ENCODE results near the gene PLA2G4E. TPM values are rescaled to one million over a fixed set of nuclear protein-coding genes. Genes with fewer than 3 reads are reported as not detected.

Gene PLA2G4E
- total RNA-seq, 1 experiment from 2014 or later, result not detected

DNA sequence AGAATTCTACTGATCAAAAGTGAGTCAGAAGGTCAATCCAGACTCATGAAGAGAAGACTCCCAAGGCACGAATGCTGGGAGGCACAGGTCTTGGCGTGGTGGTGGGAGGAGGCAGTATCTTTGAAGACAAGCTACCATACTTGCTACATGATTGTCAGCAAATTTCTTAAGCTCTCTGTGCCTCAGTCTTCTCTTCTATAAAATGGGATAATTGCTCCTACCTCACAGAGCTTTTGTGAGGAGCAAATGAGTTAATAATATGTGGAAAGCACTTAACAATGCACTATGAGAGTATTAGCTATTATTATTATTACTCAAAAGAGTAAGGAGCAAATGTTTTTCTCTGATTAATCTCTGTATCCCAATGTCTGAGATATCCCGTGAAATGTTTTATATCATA, 84.7 kb downstream of the PLA2G4E start:
- DNase-seq (ENCODE audit: low spot score), result no peak

GRCh38 chr15:41935566-41936020, 85.2 kb downstream of the PLA2G4E start:
- no peak for DNase-seq (ENCODE audit: low spot score)

- peak; percentile 45 for DNase-seq (ENCODE audit: low spot score)
These were observed 86.0 kb downstream of the PLA2G4E start for GRCh38 chr15:41934843-41935242.

DNA sequence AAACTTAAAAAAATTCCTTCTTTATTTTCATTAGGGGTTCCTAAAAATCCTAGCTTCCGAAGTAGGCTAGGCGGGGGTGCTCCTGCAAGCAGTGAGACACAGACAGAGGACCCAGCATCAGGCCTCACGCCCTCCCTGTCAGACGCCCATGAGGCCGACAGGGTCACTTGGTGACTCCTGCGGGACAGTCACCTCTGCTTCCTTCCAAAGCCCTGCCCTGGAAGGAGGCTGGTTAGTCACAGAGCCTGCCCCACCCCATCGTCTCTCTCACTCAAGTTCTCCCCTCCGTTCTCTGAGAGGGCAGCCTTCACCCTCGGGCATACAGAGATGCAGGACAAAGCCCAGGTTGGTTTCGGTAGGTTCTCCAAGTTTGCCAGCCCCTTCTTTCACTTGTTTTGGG, 87.1 kb downstream of the PLA2G4E start:
- DNase-seq (ENCODE audit: low spot score), result peak; percentile 25

- no peak for DNase-seq (ENCODE audit: low spot score)
These were observed 87.5 kb downstream of the PLA2G4E start for GRCh38 chr15:41933326-41933725.

DNA sequence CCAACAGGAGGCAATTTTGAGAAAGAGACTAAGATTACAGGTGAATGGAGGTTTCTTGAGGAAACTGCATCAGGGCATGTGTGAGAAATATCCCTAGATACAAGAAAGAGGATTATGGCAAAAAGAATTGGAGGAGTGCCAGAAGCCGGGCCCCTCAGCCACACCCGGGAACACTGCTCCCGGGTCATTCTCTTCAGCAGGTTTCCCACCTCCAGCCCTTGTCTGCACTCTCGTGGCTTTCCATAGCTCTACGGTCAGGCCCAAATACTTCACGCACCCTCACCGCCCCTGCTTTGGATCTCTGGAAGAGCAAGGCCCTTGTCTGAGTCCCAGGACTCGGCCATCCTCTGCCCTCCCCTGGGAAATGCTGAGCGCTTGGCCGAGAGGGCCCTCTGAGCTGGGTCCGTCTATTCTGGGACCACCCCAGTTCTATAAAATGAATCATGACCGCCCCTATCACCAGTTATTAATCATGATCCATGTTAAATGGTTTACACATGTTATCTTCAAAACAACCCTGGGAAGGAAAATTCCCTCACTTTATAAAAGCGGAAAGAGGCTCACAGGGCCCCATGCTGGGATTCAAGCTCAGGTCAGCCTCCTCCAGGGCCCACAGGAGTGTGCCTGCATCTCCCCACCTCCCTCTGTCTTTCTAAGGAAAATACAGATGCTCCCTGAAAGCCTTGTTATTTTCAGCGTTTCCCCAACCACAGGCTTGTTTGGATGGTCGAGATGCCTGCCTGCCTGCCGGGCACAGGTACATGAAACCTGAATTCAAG, 88.1 kb downstream of the PLA2G4E start:
- DNase-seq (ENCODE audit: low spot score), result no peak

GRCh38 chr15:41932101-41932500, 88.7 kb downstream of the PLA2G4E start:
- no peak for DNase-seq (ENCODE audit: low spot score)

Other genes starting within 250 kb of the PLA2G4E start
- gene MAPKBP1, start 246.6 kb downstream of the PLA2G4E start, total RNA-seq (2014; rRNA removed; shearing (Covaris generic)), result 4.1 and 4.4 TPM in 2 replicates
- 9.2 and 9.4 TPM in 2 replicates for gene JMJD7, start 192.9 kb downstream of the PLA2G4E start, total RNA-seq (2014; rRNA removed; shearing (Covaris generic))
- gene PLA2G4B, start 182.2 kb downstream of the PLA2G4E start, total RNA-seq (2014; rRNA removed; shearing (Covaris generic)), result 0.62 TPM in 1 of 2 replicates, not detected in the other
- gene SPTBN5, start 127.0 kb downstream of the PLA2G4E start, total RNA-seq (2014; rRNA removed; shearing (Covaris generic)), result not detected in 2 replicates
- 6.0 and 6.8 TPM in 2 replicates for gene EHD4, start 48.5 kb downstream of the PLA2G4E start, total RNA-seq (2014; rRNA removed; shearing (Covaris generic))
- not detected in 2 replicates for gene PLA2G4D, start 73.5 kb upstream of the PLA2G4E start, total RNA-seq (2014; rRNA removed; shearing (Covaris generic))
- gene PLA2G4F, start 135.6 kb upstream of the PLA2G4E start, total RNA-seq (2014; rRNA removed; shearing (Covaris generic)), result not detected in 2 replicates
- gene VPS39, start 187.3 kb upstream of the PLA2G4E start, total RNA-seq (2014; rRNA removed; shearing (Covaris generic)), result 23.5 and 26.6 TPM in 2 replicates